NCI-H146 (cell line): ENCODE results near the gene PER3.
A peak's percentile ranks its signal among the peaks of the same experiment; 100 is the strongest.
"Not testable (repeated sequence)": the region's sequence is repeated elsewhere in the genome, so short reads cannot be mapped to it uniquely, and the experiment has no call there.

ENCODE experiments used
- DNase-seq: peaks from one replicate; lab custom pipeline; 2025; lab: John Stamatoyannopoulos, UW

PER3 gene

DNA sequence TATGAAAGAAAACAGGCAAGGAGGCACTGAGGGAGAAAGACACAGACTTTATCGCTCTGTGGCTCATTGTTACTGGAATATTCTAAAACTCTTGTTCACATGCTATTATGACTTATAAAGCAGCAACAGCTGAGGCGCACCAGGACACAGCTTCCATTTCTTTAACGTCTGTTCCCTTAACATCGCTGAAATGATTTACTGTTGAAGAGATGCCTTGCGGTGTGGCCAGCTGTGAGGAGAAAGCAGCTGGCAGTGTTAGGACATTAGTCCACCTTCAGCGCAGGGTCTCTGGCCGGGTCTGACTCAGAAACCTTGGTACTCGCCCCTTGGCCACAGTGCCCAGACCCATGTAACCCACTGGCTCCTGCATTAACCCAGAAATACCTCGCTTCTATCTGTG, 3.1 kb upstream of the PER3 start:
- no peak for DNase-seq

DNA sequence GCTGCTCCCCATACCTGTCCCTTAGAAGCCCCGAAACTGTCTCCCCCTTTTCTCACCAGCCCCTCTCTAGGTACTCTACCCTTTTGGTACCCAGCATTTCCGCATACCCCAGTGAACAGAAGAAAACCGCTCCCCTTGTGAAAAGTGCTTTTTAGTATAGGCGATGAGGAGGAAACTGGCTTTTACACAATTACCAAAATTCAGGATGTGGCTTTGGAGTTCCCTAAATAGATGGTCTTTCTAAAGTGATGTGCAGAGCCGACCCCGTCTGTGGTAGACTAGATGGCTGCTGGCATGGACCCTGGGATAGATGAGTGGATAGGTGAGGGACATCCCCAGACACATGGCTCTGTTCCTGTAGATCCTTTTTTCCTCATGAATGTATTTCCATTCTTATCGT, 2.6 kb upstream of the PER3 start:
- no peak for DNase-seq

DNA sequence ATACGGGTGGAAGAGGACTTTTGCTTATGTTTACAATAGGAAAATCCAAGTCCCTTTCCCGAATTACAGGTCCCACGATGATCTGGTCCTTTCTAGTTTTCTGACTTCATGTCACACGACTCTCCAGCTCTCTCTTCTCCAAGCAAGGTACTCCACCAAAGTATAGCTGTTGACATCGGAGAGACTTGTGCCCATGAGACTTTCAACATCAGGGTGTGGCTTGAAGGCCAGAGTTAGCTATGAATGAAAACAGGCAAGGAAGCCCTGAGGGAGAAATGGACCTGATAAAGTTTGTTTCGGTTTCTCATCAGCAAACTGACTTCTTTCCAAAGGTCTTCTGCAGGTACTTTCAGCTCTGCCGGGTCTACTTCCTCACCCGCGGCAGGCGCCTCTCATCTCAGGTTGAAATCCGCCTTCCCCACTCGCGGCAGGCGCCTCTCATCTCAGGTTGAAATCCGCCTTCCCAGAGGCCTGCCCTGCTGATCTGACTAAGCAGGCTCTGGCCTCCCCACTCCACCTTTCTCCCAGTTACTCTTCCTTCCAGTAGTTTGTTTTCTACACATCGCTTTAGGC, 2.1 kb upstream of the PER3 start:
- no peak for DNase-seq

DNA sequence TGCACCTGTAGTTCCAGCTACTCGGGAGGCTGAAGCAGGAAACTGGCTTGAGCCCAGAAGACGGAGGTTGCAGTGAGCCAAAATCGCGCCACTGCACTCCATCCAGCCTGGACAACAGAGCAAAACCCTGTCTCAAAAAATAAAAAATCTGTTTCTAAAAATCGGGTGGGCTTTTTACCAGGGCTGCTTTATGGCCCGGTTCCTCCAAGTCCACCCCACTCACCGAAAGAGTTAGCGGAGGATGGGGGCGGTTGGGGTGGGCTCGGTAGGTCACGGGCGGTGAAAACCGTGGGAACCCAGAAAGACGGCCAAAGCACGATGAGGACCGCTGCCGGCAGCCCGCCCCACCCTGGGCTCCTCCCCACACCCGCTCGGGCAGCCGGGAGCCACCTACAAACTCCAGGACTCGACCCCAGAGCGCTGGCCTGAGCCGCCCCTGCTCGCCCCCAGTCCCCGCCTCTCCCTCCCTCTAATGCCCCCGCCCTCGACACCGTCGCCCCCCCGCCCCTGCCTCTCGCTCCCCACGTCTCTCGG, 846 bp upstream of the PER3 start:
- DNase-seq: peak; percentile 84

DNA sequence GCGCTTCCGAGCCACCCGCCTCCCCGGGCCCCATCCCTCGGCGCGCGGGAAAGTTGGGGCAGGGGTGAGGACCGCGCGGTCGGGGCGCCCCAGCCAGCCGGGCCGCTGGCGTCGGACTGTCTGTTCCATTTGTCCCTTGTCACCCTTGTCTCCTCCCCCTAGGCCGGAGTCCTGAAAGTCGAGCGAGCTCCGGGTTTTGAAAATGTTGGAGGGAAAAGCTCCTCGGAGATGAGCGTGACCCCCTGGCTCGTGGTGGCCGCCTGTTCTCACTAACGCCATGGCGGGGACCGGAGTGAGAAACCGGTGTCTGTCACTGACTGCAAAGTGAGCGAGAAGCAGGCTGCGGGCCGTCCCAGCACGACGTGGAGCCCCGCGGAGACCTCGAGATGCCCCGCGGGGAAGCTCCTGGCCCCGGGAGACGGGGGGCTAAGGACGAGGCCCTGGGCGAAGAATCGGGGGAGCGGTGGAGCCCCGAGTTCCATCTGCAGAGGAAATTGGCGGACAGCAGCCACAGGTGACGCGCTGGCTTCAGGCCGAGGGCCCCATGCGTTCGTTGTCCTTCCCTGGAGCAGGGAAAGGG, 491 bp downstream of the PER3 start:
- DNase-seq: no peak

DNA sequence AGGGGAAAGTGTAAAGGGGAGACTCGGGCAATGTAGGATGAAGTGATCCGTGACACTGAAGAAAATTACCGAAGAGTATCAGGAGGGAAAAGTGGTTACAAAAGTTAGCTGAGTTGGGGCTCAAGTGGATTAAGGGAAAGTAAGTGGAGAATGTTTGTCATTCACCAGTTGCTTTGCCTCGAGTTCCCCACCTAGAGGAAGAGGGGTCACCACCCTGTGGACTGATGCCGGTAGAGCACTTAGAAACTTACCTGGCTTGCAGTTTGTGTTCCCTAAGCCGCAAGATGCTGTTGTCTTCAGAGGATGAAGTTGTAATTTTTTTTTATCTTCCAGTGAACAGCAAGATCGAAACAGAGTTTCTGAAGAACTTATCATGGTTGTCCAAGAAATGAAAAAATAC, 1.0 kb downstream of the PER3 start:
- DNase-seq: no peak

DNA sequence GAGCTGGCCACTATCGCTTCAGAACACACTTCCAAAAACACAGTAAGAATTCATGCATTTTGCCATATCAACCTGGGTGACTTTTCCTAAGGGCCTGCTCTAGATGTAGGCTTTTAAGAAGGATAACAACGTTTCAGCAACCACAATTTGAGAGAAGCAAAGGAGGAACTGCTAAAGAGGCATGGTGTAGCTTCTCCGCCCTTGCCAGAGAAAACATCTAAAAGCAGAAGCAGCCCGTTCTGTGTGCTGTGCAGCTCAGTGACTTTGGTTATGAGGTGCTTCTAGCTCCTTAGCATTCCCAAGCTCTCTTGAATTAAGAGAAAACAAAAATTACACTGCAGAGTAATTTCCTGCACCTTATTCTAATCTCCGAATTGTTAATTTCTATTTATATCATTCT, 2.7 kb downstream of the PER3 start:
- no peak for DNase-seq

DNA sequence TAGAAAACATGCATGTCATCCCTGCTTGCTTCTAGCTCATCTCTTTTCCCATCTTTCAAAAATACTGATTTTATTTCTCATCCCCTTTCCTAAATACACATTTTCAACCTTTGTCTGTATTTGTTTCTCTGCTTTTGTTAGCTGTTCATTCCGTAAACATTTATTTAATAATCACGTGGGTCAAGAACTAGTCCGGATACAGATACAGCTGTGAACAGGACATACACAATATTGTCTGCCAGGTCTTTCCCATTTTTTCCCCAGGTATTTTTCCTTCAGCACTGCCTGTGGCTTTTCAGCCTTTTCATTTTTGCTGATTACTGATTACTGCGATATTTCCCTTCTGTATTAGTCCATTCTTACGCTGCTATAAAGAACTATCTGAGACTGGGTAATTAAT, 5.7 kb downstream of the PER3 start:
- no peak for DNase-seq

DNA sequence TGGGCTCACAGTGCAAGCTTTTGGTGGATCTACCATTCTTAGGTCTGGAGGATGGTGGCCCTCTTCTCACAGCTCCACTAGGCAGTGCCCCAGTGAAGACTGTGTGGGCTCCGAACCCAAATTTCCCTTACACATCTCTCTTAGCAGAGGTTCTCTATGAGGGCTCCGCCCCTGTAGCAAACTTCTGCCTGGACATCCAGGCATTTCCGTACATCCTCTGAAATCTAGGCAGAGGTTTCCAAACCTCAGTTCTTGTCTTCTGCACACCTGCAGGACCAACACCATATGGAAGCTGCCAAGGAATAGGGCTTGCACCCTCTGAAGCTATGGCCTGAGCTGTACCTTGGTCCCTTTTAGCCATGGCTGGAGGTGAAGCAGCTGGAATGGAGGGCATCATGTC, 6.9 kb downstream of the PER3 start:
- not testable (repeated sequence) for DNase-seq

DNA sequence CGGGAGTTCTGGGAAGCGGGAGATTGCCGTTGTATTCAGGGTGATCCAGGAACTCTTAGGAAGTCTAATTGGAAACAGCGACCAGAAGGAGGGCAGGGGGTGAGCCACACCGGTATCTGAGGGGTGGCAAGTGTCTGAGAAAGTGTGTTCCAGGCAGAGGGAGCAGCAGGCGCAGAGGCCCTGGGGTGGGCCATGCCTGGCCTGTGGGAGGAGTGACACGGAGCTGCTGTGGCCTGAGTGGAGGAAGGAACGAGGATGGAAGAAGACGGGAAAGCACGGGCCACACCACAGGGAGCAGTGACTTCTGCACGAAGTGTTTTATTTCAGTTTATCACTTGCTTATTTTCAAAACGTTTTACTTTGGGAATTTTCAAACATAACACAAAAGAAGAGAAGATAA, 11.3 kb downstream of the PER3 start:
- no peak for DNase-seq

DNA sequence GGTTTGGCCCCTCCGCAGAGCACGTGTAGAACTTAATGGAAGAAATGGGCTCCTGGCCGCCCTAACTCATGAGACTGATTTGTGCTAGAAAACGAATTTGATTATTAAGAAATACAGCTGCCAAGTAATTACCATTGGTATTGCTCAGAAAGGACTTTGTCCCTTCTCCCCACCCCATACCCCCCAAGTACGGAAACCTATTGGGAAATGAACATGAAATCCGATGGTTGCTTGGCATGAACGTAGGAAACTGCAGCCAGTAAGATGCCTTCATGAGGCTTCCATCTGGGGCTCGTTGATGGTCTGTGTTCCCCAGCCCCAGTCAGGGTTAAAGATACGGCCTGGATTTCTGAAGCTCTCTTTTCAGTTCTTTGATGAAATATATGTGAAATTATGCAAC, 21.4 kb downstream of the PER3 start:
- no peak for DNase-seq

DNA sequence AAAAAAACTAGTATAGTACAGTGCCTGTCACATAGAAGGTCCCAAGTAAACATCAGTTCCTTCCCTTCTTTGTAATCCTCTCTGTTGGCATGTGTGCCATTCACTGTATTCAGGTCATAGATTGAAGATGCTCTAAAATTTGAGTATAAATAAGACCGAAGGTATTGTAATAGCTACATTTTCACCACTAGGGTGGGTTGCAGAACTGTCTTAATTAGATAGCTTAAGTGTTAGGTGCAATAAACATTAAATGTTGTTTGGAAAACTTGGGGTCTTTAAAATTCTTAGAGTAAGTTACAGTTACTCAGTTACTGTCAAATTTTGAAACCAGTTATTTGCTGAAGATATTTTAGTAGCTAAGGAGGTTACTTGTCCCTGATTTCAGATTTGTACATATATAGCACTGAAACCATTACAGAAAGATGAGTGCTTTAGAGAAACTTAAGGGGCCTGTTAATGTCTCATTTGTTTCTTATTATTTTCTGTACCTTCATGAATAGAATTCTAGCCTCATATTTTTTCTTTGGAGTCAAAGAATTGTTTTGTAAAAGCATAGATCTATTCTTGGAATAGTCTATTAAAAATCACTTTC, 24.3 kb downstream of the PER3 start:
- peak; percentile 22 for DNase-seq

DNA sequence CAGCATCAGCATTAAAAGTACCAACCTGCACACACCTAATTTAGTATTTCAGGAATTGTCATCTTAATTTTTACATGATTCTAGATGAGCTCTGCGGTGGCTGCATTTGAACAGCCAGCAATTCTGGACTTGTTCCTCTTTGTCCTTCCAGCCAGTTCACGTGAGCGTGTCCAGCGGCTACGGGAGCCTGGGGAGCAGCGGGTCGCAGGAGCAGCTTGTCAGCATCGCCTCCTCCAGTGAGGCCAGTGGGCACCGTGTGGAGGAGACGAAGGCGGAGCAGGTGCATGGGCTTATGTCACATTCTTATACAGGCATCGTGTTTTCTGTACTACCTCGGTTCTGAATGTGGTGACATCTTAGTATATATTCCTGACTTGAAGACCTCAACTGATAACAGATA, 25.7 kb downstream of the PER3 start:
- no peak for DNase-seq

DNA sequence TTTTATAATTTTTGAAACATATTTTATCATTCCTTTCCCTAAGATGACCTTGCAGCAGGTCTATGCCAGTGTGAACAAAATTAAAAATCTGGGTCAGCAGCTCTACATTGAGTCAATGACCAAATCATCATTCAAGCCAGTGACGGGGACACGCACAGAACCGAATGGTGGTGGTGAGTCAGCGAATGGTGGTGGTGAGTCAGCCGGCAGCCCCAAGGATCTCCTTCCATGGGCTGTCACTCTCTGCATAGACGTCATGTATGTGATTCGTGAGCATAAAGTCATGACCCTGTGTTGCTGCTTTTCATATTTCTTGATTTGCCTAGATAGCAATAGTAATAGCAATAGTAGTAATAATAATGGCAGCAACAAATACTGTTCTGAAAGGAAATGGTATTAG, 26.3 kb downstream of the PER3 start:
- no peak for DNase-seq

DNA sequence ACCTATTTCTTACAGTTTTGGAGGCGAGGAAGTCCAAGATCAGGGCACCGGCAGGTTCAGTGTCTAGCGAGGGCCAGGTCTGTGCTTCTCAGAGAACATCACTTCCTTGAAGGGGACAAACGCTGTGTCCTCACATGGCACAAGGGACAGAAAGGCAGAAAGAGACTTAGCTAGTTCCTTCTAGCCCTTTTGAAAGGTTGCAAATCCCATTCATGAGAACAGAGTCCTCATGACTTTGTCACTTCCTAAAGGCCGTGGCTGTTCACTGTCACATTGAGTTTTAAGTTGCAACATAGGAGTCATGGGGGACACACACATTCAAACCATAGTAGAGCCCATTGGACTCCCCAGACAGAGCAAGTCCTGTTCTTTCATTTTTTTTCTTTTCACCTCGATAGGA, 27.4 kb downstream of the PER3 start:
- DNase-seq: no peak

DNA sequence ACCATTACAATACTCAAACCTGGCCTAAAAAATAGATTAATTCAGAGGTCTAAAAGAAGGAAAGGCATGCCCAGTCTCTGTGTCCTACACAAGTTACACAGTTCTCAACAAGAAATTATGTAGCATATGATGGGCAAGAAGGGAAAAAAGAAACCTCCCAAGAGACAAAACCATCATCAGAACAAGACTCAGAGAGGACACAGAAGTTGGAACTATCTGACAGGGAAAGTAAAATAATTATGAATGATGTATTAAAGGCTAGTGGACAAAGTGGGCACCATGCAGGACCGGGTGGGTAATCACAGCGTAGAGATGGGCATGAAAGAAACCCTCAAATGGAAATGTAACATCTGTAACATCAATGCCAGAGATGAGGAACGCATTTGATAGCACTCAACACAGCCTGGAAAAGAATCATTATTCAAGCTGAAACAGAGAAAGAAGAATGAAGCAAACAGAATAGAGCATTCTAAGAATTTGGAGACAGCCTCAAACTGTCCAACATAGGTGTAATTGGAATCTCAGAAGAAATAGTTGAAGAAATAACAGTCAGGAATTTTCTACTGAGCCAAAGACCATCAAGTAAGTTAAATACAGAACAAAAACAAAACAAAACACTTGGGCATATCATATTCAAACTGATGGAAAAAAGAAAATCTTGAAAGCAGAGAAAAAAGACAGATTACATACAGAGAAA, 29.7 kb downstream of the PER3 start:
- no peak for DNase-seq

DNA sequence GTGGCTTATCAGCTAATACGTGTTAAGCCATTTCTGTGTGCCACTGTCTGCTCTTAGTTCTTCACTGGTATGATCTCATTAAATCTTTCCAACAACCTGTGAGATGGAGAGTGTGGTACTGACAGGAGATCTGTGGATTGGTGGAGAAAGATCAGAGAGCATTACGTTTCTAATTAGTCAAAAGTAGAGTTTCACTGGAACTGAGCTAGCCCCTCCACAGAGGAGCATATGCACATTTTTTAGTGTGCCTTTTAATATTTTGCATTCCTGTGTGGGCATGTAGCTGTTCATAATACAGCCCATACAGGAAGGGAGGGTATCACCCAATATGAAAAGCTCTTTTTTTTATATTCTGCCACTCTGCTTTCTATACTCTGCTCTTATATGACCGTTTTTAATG, 37.2 kb downstream of the PER3 start:
- no peak for DNase-seq

DNA sequence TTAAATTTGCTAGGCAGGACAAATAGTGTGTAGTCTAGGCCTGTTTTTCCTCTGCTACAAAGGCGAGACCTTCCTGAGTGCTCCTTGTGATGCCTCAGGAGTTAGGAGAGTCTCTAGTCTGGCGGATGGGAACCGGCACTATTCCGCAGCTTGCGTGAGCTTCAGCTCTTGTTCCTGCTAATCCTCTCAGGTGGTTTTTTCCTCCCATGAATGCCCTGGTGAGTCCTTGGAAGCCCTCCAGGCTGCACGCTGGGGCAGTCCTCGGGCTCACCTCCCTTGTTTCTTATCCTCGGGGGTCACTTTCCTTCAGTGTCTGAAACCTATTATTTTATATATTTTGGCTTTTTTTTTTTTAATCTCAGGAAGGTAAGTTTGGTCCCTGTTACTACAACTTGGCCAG, 40.6 kb downstream of the PER3 start:
- DNase-seq: no peak

DNA sequence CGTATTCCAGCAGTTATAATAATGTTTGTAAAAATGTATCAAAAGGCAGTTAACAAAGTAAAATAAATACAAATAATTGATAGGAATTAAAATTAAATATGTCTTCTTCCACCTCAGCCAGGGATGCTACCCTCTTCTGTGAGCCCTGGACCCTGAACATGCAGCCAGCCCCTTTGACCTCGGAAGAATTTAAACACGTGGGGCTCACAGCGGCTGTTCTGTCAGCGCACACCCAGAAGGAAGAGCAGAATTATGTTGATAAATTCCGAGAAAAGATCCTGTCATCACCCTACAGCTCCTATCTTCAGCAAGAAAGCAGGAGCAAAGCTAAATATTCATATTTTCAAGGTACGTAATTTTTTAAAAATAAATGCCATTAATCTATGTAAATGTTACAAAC, 42.3 kb downstream of the PER3 start:
- DNase-seq: no peak

DNA sequence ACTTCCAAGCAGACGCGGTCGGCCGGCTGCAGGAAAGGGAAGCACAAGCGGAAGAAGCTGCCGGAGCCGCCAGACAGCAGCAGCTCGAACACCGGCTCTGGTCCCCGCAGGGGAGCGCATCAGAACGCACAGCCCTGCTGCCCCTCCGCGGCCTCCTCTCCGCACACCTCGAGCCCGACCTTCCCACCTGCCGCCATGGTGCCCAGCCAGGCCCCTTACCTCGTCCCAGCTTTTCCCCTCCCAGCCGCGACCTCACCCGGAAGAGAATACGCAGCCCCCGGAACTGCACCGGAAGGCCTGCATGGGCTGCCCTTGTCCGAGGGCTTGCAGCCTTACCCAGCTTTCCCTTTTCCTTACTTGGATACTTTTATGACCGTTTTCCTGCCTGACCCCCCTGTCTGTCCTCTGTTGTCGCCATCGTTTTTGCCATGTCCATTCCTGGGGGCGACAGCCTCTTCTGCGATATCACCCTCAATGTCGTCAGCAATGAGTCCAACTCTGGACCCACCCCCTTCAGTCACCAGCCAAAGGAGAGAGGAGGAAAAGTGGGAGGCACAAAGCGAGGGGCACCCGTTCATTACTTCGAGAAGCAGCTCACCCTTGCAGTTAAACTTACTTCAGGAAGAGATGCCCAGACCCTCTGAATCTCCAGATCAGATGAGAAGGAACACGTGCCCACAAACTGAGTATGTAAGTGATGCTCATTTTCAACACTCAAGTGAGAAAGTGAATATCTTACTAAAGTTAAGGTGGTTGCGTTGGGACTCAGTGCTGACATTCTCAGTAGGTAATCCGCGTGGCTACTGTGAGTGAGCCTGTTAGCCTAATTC, 43.2 kb downstream of the PER3 start:
- no peak for DNase-seq

DNA sequence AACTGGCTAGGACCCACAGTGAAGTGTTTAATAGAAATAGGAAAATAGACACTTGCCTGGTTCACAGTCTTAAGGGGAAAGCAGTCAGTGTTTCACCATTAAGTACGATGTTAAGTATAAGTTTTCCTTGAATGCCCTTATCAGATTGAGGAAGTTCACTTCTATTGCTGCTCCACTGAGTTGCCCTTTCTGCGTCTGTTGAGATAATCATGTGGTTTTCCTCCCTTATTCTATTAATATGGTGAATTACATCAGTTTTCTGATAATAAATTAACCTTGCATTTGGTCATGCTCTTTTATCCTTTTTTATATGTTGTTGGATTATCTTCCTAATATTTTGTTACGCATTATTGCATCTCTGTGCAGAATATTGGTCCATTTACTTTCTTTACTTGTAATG, 47.4 kb downstream of the PER3 start:
- no peak for DNase-seq

DNA sequence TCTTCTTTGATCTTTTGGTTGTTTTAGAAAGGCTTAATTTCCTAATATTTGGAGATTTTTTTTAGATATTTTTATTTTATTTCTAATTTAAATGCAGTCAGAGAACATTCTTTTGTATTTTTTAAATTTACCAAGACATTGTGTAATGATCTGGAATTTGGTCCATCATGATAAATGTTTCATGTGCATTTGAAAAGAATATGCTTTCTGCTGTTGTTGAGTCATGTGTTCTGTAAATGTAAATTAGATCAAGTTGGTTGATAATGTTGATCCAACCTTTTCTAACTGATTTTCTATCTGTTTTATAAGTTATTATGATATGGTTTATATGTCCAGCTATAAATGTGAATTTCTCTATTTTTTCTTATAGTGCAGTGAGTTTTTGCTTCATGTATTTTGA, 48.9 kb downstream of the PER3 start:
- no peak for DNase-seq
